Loucy (cell line): ENCODE measurements around the gene FARP1.

Source experiments
- H2AFZ ChIP-seq: fragments of 200-600 bp; sonication (generic); 2 replicates; pipeline ENCODE4 v1.6.0; 2016; ENCODE audit warnings: antibody characterized with exemption, mild to moderate bottlenecking, low read length, moderate library complexity
- H3F3A ChIP-seq: fragments of 200-600 bp; 2 replicates; pipeline ENCODE4 v1.6.0; 2016; ENCODE audit warnings: antibody characterized with exemption, low read depth, mild to moderate bottlenecking
- H3K27me3 ChIP-seq: fragments of 200-600 bp; sonication (generic); 2 replicates; pipeline ENCODE4 v1.6.1; 2014; ENCODE audit warnings: low read length, mild to moderate bottlenecking; ENCODE audit not compliant: insufficient read depth, poor library complexity, severe bottlenecking
- H3K36me3 ChIP-seq: fragments of 200-600 bp; sonication (generic); 2 replicates; pipeline ENCODE4 v1.6.1; 2016; ENCODE audit warnings: low read length; ENCODE audit not compliant: insufficient read depth
- H3K4me1 ChIP-seq: fragments of 200-600 bp; sonication (generic); 2 replicates; pipeline ENCODE4 v1.5.1; 2014; ENCODE audit warnings: low read length, mild to moderate bottlenecking; ENCODE audit not compliant: insufficient read depth, poor library complexity, severe bottlenecking
- H3K4me2 ChIP-seq: fragments of 200-600 bp; sonication (generic); 2 replicates; pipeline ENCODE4 v1.6.0; 2014; ENCODE audit warnings: antibody characterized with exemption, low read length, low read depth, mild to moderate bottlenecking; ENCODE audit not compliant: poor library complexity, severe bottlenecking
- H3K4me3 ChIP-seq: fragments of 200-600 bp; sonication (generic); 2 replicates; pipeline ENCODE4 v1.5.1; 2014; ENCODE audit warnings: low read length, mild to moderate bottlenecking, mixed read lengths; ENCODE audit not compliant: poor library complexity, severe bottlenecking
- H3K79me2 ChIP-seq: fragments of 200-600 bp; sonication (generic); 2 replicates; pipeline ENCODE4 v1.6.1; 2014; ENCODE audit warnings: low read length; ENCODE audit not compliant: insufficient read depth
- H3K9ac ChIP-seq: fragments of 200-600 bp; sonication (generic); 2 replicates; pipeline ENCODE4 v1.6.0; 2014; ENCODE audit warnings: mild to moderate bottlenecking, low read depth, low read length, moderate library complexity; ENCODE audit not compliant: poor library complexity, severe bottlenecking
- H3K9me2 ChIP-seq: fragments of 200-600 bp; sonication (generic); replicated peaks from 2 replicates; pipeline ENCODE4 v1.6.1; 2016; ENCODE audit warnings: low read depth, low read length, mixed read lengths
- H3K9me3 ChIP-seq: fragments of 200-600 bp; sonication (generic); 2 replicates; pipeline ENCODE4 v1.6.1; 2014; ENCODE audit warnings: mild to moderate bottlenecking, antibody characterized with exemption, low read length, low read depth; ENCODE audit not compliant: insufficient read depth
- H4K20me1 ChIP-seq: fragments of 200-600 bp; sonication (generic); 2 replicates; pipeline ENCODE4 v1.6.0; 2014; ENCODE audit warnings: antibody characterized with exemption, low read length, mild to moderate bottlenecking; ENCODE audit not compliant: insufficient read depth, poor library complexity, severe bottlenecking
- CTCF ChIP-seq: fragments of 200-600 bp; sonication (generic); conservative IDR thresholded peaks from 2 replicates; pipeline ENCODE4 v1.5.1; 2014; ENCODE audit warnings: mild to moderate bottlenecking, antibody characterized with exemption, low read length
- EZH2phosphoT487 ChIP-seq: fragments of 200-600 bp; IDR thresholded peaks from 2 replicates; pipeline ENCODE4 v1.6.1; 2018; ENCODE audit warnings: antibody characterized with exemption, mild to moderate bottlenecking, moderate library complexity, borderline replicate concordance

FARP1 gene

GRCh38 chr13:98182589-98182988 lies 39.7 kb downstream of the FARP1 start:
- Histone ChIP-seq H3K4me3 (no peak overlapping the region), H3K4me1 (no peaks in the 10 kb centered on the region), H2AFZ (no peak overlapping the region), H3K9ac (no peak overlapping the region), H3K9me3 (no peaks in the 10 kb centered on the region; the same call in 1 of the 2 replicates), H3K36me3 (no peaks in the 10 kb centered on the region), H3K9me2 (no peaks in the 10 kb centered on the region), H3K79me2 (no peaks in the 10 kb centered on the region), H3F3A (no peaks in the 10 kb centered on the region), H4K20me1 (no peaks in the 10 kb centered on the region), H3K4me2 (no peak overlapping the region), H3K27me3 (no peaks in the 10 kb centered on the region)
- TF ChIP-seq EZH2phosphoT487 (no peak), CTCF (no peak)

GRCh38 chr13:98184792-98185191 lies 41.9 kb downstream of the FARP1 start:
- TF ChIP-seq EZH2phosphoT487 (no peak), CTCF (no peak)
- H3K4me1 ChIP-seq, result no peaks in the 10 kb centered on the region
- H3K27me3 ChIP-seq, result no peaks in the 10 kb centered on the region
- no peak overlapping the region for H2AFZ ChIP-seq
- no peaks in the 10 kb centered on the region for H3F3A ChIP-seq
- H3K9me3 ChIP-seq, result no peaks in the 10 kb centered on the region; the same call in 1 of the 2 replicates
- H3K9ac ChIP-seq, result no peak overlapping the region
- H3K4me3 ChIP-seq, result no peak overlapping the region
- no peaks in the 10 kb centered on the region for H4K20me1 ChIP-seq
- H3K36me3 ChIP-seq, result no peaks in the 10 kb centered on the region
- no peak overlapping the region for H3K4me2 ChIP-seq
- no peaks in the 10 kb centered on the region for H3K9me2 ChIP-seq
- no peaks in the 10 kb centered on the region for H3K79me2 ChIP-seq

- Histone ChIP-seq H3K9ac (no peak overlapping the region), H3K4me2 (no peak overlapping the region), H3K9me3 (no peaks in the 10 kb centered on the region; the same call in 1 of the 2 replicates), H3K36me3 (no peaks in the 10 kb centered on the region), H3F3A (no peaks in the 10 kb centered on the region), H3K9me2 (no peaks in the 10 kb centered on the region), H3K27me3 (no peaks in the 10 kb centered on the region), H4K20me1 (no peaks in the 10 kb centered on the region), H3K4me3 (no peak overlapping the region), H2AFZ (no peak overlapping the region), H3K79me2 (no peaks in the 10 kb centered on the region), H3K4me1 (no peaks in the 10 kb centered on the region)
- TF ChIP-seq EZH2phosphoT487 (no peak), CTCF (no peak)
Measured at GRCh38 chr13:98187155-98187964, 44.5 kb downstream of the FARP1 start.
